CD4-positive, alpha-beta T cell treated with Interleukin-15 for 1 hour (primary cell): Measurements from ENCODE around the gene SLC7A6OS.
A peak's percentile ranks its signal among the peaks of the same experiment; 100 is the strongest.

ENCODE experiments used
- DNase-seq: peaks from one replicate; pipeline ENCODE4 v3.0.0-alpha.2; 2020

The SLC7A6OS gene

GRCh38 chr16:68343137-68343536 lies 32.4 kb upstream of the SLC7A6OS start:
- no peak for DNase-seq

GRCh38 chr16:68342620-68343019 lies 31.9 kb upstream of the SLC7A6OS start:
- no peak for DNase-seq

GRCh38 chr16:68339214-68339613 lies 28.5 kb upstream of the SLC7A6OS start:
- DNase-seq = no peak

- DNase-seq = no peak
Observed at GRCh38 chr16:68338326-68339119, 27.8 kb upstream of the SLC7A6OS start.

- DNase-seq = no peak
Observed at GRCh38 chr16:68335175-68335574, 24.4 kb upstream of the SLC7A6OS start.

GRCh38 chr16:68332411-68333121 lies 21.8 kb upstream of the SLC7A6OS start:
- DNase-seq = no peak

- DNase-seq = no peak
Observed at GRCh38 chr16:68331879-68332410, 21.2 kb upstream of the SLC7A6OS start.

GRCh38 chr16:68328860-68329390 lies 18.2 kb upstream of the SLC7A6OS start:
- no peak for DNase-seq

- peak; percentile 81 for DNase-seq
Observed at GRCh38 chr16:68328151-68328859, 17.6 kb upstream of the SLC7A6OS start.

GRCh38 chr16:68324780-68325357 lies 14.1 kb upstream of the SLC7A6OS start:
- DNase-seq = no peak

- DNase-seq = no peak
Observed at GRCh38 chr16:68324336-68324735, 13.6 kb upstream of the SLC7A6OS start.

GRCh38 chr16:68319185-68319908 lies 8.6 kb upstream of the SLC7A6OS start:
- DNase-seq = no peak

GRCh38 chr16:68313116-68313515 lies 2.4 kb upstream of the SLC7A6OS start:
- no peak for DNase-seq

- no peak for DNase-seq
Observed at GRCh38 chr16:68310437-68310773, 341 bp downstream of the SLC7A6OS start.

- DNase-seq = no peak
Observed at GRCh38 chr16:68309799-68310198, 947 bp downstream of the SLC7A6OS start.

- DNase-seq = no peak
Observed at GRCh38 chr16:68306633-68307032, 4.1 kb downstream of the SLC7A6OS start.

- no peak for DNase-seq
Observed at GRCh38 chr16:68300734-68301459, 9.8 kb downstream of the SLC7A6OS start.

- DNase-seq = no peak
Observed at GRCh38 chr16:68299571-68300453, 10.9 kb downstream of the SLC7A6OS start.

GRCh38 chr16:68298907-68299561 lies 11.7 kb downstream of the SLC7A6OS start:
- DNase-seq = no peak

- no peak for DNase-seq
Observed at GRCh38 chr16:68298312-68298711, 12.4 kb downstream of the SLC7A6OS start.
